GM10266 (cell line): ENCODE measurements around the gene GRSF1.
A peak's percentile ranks its signal among the peaks of the same experiment; 100 is the strongest.

ENCODE experiments used
- DNase-seq: peaks from one replicate; pipeline ENCODE4 v3.0.0; 2012; ENCODE audit errors: extremely low spot score
- TF ChIP-seq, protein P1 (sequence below): IDR thresholded peaks from 2 replicates; pipeline ENCODE4 v1.5.1; 2012; ENCODE audit warnings: mild to moderate bottlenecking, low read depth; ENCODE audit not compliant: control insufficient read depth, insufficient read depth; ENCODE audit errors: missing control alignments

The GRSF1 gene

DNA sequence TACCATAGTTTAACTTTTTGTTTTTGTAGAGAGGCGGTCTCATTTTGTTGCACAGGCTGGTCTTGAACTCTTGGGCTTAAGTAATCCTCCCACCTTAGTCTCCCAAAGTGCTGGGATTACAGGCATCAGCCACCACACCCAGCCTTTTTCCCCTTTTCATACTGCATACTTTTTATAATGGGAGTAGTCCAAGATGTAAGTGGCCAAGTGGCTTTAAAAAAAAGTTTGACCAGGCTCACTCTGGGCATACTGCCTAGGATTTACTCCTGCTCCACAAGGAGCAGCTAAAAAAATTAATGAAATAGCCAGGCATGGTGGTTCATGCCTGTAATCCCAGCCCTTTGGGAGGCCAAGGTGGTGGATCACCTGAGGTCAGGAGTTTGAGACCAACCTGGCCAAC lies 6.0 kb downstream of the GRSF1 start:
- DNase-seq, result no peak
- TF ChIP-seq, protein P1, sequence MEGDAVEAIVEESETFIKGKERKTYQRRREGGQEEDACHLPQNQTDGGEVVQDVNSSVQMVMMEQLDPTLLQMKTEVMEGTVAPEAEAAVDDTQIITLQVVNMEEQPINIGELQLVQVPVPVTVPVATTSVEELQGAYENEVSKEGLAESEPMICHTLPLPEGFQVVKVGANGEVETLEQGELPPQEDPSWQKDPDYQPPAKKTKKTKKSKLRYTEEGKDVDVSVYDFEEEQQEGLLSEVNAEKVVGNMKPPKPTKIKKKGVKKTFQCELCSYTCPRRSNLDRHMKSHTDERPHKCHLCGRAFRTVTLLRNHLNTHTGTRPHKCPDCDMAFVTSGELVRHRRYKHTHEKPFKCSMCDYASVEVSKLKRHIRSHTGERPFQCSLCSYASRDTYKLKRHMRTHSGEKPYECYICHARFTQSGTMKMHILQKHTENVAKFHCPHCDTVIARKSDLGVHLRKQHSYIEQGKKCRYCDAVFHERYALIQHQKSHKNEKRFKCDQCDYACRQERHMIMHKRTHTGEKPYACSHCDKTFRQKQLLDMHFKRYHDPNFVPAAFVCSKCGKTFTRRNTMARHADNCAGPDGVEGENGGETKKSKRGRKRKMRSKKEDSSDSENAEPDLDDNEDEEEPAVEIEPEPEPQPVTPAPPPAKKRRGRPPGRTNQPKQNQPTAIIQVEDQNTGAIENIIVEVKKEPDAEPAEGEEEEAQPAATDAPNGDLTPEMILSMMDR, result no peak

DNA sequence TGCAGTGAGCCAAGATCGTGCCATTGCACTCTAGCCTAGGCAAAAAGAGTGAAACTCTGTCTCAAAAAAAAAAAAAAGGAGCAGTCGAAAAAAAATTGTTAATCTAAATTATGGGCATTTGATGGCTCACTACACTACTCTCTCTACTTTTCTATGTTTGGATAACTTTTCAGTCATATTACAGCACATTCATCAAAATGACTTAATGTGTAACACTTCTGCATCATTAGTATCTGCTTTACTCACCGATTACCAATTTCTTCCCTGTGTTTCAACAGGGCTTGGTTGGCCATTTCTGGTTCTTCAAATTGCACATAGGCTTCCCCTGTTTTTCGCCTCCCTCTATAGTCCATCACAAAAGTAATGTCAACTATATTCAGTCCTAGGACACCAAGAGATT lies 8.4 kb downstream of the GRSF1 start:
- no peak for DNase-seq
- TF ChIP-seq, protein P1, result no peak

DNA sequence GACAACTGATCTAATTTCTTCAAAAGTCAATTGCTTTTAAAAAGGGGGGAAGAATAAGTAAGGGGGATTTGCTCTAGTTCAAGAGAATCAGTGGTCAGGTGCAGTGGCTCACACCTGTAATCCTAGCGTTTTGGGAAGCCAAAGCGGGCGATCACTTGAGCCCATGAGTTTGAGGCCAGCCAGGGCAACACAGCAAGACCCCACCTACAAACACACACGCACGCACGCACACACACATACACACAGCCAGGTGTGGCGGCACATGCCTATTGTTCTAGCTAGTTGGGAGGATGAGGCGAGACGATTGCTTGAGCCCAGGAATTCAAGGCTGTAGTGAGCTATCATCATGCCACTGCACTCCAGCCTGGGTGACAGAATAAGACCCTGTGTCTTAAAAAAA lies 9.6 kb downstream of the GRSF1 start:
- no peak for DNase-seq
- TF ChIP-seq, protein P1, result no peak

DNA sequence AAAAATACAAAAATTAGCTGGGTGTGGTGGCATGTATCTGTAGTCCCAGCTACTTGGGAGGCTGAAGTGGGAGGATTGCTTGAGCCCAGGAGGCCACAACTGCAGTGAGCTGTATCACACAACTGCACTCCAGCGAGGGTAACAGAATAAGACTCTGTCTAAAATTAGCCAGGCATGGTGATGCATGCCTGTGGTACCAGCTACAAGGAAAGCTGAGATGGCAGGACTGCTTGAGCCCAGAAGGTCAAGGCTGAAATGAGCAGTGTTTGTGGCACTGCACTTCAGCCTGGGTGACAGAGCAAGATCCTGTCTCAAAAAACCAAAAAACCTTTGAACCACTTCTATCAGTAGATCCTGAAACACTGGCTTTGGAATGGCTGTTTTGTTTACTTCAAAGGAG lies 10.2 kb downstream of the GRSF1 start:
- no peak for DNase-seq
- TF ChIP-seq, protein P1, result no peak

DNA sequence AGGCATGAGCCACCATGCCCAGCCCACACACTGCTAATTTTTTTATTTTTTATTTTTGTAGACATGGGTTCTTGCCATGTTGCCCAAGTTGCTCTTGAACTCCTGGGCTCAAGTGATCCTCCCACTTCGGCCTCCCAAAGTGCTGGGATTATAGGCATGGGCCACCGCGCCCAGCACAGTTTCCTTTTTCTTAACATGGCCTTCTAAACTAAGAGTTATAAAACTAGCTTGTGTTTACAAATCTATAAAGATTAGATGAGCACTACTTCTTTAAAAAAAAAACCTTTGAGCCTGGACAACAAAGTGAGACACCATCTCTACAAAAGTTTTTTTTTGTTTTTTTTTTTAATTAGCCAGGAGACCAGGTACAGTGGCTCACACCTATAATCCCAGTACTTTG lies 10.7 kb downstream of the GRSF1 start:
- no peak for DNase-seq
- TF ChIP-seq, protein P1, result no peak

DNA sequence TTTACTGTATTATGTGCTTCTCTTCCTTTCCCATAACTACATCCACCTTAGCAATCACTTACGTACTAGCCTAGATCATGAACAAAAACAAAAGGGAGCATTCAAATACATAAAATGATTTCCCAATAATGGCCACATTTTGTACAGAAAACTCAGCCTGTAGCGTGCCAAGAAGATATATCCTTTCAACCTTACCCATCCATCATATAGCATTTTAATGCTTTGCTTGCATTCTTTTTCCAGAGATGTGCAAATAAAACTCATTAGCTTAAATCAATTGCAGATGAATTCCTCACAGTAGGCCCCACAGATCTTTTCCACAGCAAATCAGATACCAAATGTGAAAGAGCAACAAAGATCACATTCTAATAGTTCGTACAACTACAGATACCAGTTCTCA lies 20.8 kb downstream of the GRSF1 start:
- no peak for DNase-seq
- TF ChIP-seq, protein P1, result no peak

DNA sequence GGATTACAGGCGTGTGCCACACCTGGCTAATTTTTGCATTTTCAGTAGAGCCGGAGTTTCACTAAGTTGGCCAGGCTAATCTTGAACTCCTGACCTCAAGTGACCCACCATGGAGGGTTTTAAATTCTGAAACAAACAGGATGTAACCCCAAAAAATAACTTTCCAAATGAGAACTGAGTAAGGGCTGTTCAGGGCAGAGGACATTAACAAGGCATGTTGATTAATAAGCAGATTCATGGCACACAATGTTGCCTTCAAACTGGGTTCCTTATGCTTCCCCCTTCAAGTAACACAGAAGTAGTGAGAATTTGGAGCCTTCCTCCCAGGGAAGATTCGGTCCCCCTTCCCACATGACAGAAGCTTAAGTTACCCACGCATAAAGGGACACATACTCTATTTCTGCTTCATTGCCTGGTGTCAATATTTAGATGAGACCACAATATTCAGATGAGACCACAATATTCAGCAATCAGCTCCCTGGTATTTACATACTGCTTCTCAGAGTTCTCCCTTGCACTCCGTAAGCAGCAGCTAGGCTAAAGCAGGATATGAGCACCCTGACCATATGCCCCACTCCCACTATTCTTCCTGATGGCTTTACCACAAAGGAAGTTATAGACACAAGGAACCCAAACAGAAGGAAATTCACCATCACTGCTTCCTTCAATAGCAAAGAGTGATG lies 21.4 kb downstream of the GRSF1 start:
- TF ChIP-seq, protein P1, result no peak
- DNase-seq, result peak; percentile 17
